ENCODE measurements around the gene GLOD5.

The GLOD5 gene

GRCh38 chrX:48753708-48754228 lies 7.8 kb upstream of the GLOD5 start:
- DNase-seq (ENCODE audit: low read depth in 1 of 2, low spot score in 1 of 2), result no peak

- no peak for DNase-seq (ENCODE audit: low read depth in 1 of 2, low spot score in 1 of 2)
Measured at GRCh38 chrX:48754238-48754637, 7.3 kb upstream of the GLOD5 start.

- no peak for DNase-seq (ENCODE audit: low read depth in 1 of 2, low spot score in 1 of 2)
Measured at GRCh38 chrX:48769230-48769629, 7.7 kb downstream of the GLOD5 start.

- DNase-seq (ENCODE audit: low read depth in 1 of 2, low spot score in 1 of 2), result no peak
Measured at GRCh38 chrX:48770296-48770695, 8.7 kb downstream of the GLOD5 start.

- DNase-seq (ENCODE audit: low read depth in 1 of 2, low spot score in 1 of 2), result no peak
Measured at GRCh38 chrX:48772602-48773001, 11.1 kb downstream of the GLOD5 start.

- no peak for DNase-seq (ENCODE audit: low read depth in 1 of 2, low spot score in 1 of 2)
Measured at GRCh38 chrX:48776818-48777439, 15.4 kb downstream of the GLOD5 start.

- no peak for DNase-seq (ENCODE audit: low read depth in 1 of 2, low spot score in 1 of 2)
Measured at GRCh38 chrX:48779399-48779798, 17.9 kb downstream of the GLOD5 start.

- DNase-seq (ENCODE audit: low read depth in 1 of 2, low spot score in 1 of 2), result no peak
Measured at GRCh38 chrX:48781705-48782104, 20.2 kb downstream of the GLOD5 start.

GRCh38 chrX:48782216-48782615 lies 20.7 kb downstream of the GLOD5 start:
- no peak for DNase-seq (ENCODE audit: low read depth in 1 of 2, low spot score in 1 of 2)

- DNase-seq (ENCODE audit: low read depth in 1 of 2, low spot score in 1 of 2), result no peak
Measured at GRCh38 chrX:48782795-48783194, 21.2 kb downstream of the GLOD5 start.

GRCh38 chrX:48784726-48785125 lies 23.2 kb downstream of the GLOD5 start:
- no peak for DNase-seq (ENCODE audit: low read depth in 1 of 2, low spot score in 1 of 2)

- no peak for DNase-seq (ENCODE audit: low read depth in 1 of 2, low spot score in 1 of 2)
Measured at GRCh38 chrX:48785186-48785539, 23.6 kb downstream of the GLOD5 start.

- DNase-seq (ENCODE audit: low read depth in 1 of 2, low spot score in 1 of 2), result no peak
Measured at GRCh38 chrX:48785540-48786214, 24.1 kb downstream of the GLOD5 start.

GRCh38 chrX:48786341-48786800 lies 24.8 kb downstream of the GLOD5 start, which contains the start of gene GATA1:
Gene GATA1, plus strand, starts transcription at chrX:48786590. Its CDS starts 4,520 bp downstream, at chrX:48791110.
- DNase-seq (ENCODE audit: low read depth in 1 of 2, low spot score in 1 of 2), result no peak

- no peak for DNase-seq (ENCODE audit: low read depth in 1 of 2, low spot score in 1 of 2)
Measured at GRCh38 chrX:48786825-48787504, 25.4 kb downstream of the GLOD5 start.

- DNase-seq (ENCODE audit: low read depth in 1 of 2, low spot score in 1 of 2), result no peak
Measured at GRCh38 chrX:48787505-48788443, 26.2 kb downstream of the GLOD5 start.

GRCh38 chrX:48789366-48790220 lies 28.0 kb downstream of the GLOD5 start:
- DNase-seq (ENCODE audit: low read depth in 1 of 2, low spot score in 1 of 2), result no peak

GRCh38 chrX:48790477-48790876 lies 28.9 kb downstream of the GLOD5 start:
- DNase-seq (ENCODE audit: low read depth in 1 of 2, low spot score in 1 of 2), result no peak

- no peak for DNase-seq (ENCODE audit: low read depth in 1 of 2, low spot score in 1 of 2)
Measured at GRCh38 chrX:48791063-48791820, 29.7 kb downstream of the GLOD5 start.

Data from activated T-helper 1 cell treated with anti-CD3 and anti-CD28 coated beads, Interleukin-2, amount 50 U/mL, for 16 hours (primary cell).